Neural cell (in vitro differentiated cells): Measurements from ENCODE around the gene GUCY1A2. TPM values are rescaled to one million over a fixed set of nuclear protein-coding genes. Genes with fewer than 3 reads are reported as not detected.

ENCODE experiments used
- H2AFZ ChIP-seq: fragments of 200-600, 300-800 bp; sonication (generic), shearing (Covaris generic); 2 replicates; pipeline ENCODE4 v1.6.0; 2014; ENCODE audit warnings: low read depth, mild to moderate bottlenecking, antibody characterized with exemption, low read length, moderate library complexity
- H3F3A ChIP-seq: fragments of 200-600 bp; shearing (Covaris generic); 2 replicates; pipeline ENCODE4 v1.6.1; 2016; ENCODE audit warnings: mild to moderate bottlenecking, moderate library complexity, mixed read lengths, antibody characterized with exemption, low read length; ENCODE audit not compliant: insufficient read depth, poor library complexity, severe bottlenecking
- H3K27ac ChIP-seq: fragments of 200-600, 300-800 bp; sonication (generic), shearing (Covaris generic); 2 replicates; pipeline ENCODE4 v1.5.1; 2014; ENCODE audit warnings: mild to moderate bottlenecking, low read length, moderate library complexity
- H3K27me3 ChIP-seq: fragments of 300-800, 200-600 bp; sonication (generic), shearing (Covaris generic); 2 replicates; pipeline ENCODE4 v1.6.0; 2014; ENCODE audit warnings: mild to moderate bottlenecking, low read depth, low read length, moderate library complexity; ENCODE audit not compliant: insufficient read depth
- H3K36me3 ChIP-seq: fragments of 300-800, 200-600 bp; sonication (generic), shearing (Covaris generic); 2 replicates; pipeline ENCODE4 v1.5.1; 2014; ENCODE audit warnings: mild to moderate bottlenecking, antibody characterized with exemption, low read length, moderate library complexity; ENCODE audit not compliant: insufficient read depth
- H3K4me2 ChIP-seq: fragments of 300-800, 200-600 bp; sonication (generic), shearing (Covaris generic); 2 replicates; pipeline ENCODE4 v1.6.0; 2014; ENCODE audit warnings: mild to moderate bottlenecking, low read length
- H3K4me3 ChIP-seq: fragments of 300-800, 200-600 bp; sonication (generic), shearing (Covaris generic); 2 replicates; pipeline ENCODE4 v1.5.1; 2014; ENCODE audit warnings: mild to moderate bottlenecking, low read length, moderate library complexity
- H3K79me2 ChIP-seq: fragments of 200-600 bp; shearing (Covaris generic); replicated peaks from 2 replicates; pipeline ENCODE4 v1.6.0; 2014; ENCODE audit warnings: mild to moderate bottlenecking, low read length, moderate library complexity; ENCODE audit not compliant: insufficient read depth
- H3K9ac ChIP-seq: fragments of 300-800, 200-600 bp; sonication (generic), shearing (Covaris generic); 2 replicates; pipeline ENCODE4 v1.6.1; 2016; ENCODE audit warnings: mild to moderate bottlenecking, low read length, mixed read lengths
- H3K9me2 ChIP-seq: fragments of 200-600 bp; shearing (Covaris generic); 2 replicates; pipeline ENCODE4 v1.6.1; 2016; ENCODE audit warnings: mild to moderate bottlenecking, low read length, mixed read lengths; ENCODE audit not compliant: insufficient read depth
- H3K9me3 ChIP-seq: fragments of 200-600, 300-800 bp; sonication (generic), shearing (Covaris generic); 2 replicates; pipeline ENCODE4 v1.6.1; 2016; ENCODE audit warnings: mild to moderate bottlenecking, mixed run types, low read length, moderate library complexity, mixed read lengths
- H4K20me1 ChIP-seq: fragments of 200-600 bp; shearing (Covaris generic); 2 replicates; pipeline ENCODE4 v1.6.1; 2016; ENCODE audit warnings: mild to moderate bottlenecking, mixed run types; ENCODE audit not compliant: insufficient read depth
- CTCF ChIP-seq: fragments of 450-650 bp; IDR thresholded peaks from 2 replicates; pipeline ENCODE4 v1.5.1; 2014; ENCODE audit warnings: antibody characterized with exemption, mild to moderate bottlenecking, moderate library complexity; ENCODE audit not compliant: poor library complexity, severe bottlenecking
- EP300 ChIP-seq: fragments of 450-650 bp; conservative IDR thresholded peaks from 2 replicates; pipeline ENCODE4 v1.6.1; 2014; ENCODE audit warnings: antibody characterized with exemption, mild to moderate bottlenecking, moderate library complexity; ENCODE audit not compliant: poor library complexity, severe bottlenecking
- EZH2 ChIP-seq: fragments of 200-600, 300-800 bp; shearing (Covaris generic), sonication (generic); IDR thresholded peaks from 2 replicates; pipeline ENCODE4 v1.6.1; 2014; ENCODE audit warnings: antibody characterized with exemption, low read length, borderline replicate concordance, mild to moderate bottlenecking; ENCODE audit not compliant: insufficient read depth, poor library complexity, severe bottlenecking
- MXI1 ChIP-seq: fragments of 450-650 bp; conservative IDR thresholded peaks from 2 replicates; pipeline ENCODE4 v1.6.1; 2014; ENCODE audit warnings: antibody characterized with exemption, mild to moderate bottlenecking; ENCODE audit not compliant: poor library complexity, severe bottlenecking
- POLR2AphosphoS5 ChIP-seq: IDR thresholded peaks from 2 replicates; pipeline ENCODE4 v1.6.1; 2012
- RAD21 ChIP-seq: fragments of 450-650 bp; conservative IDR thresholded peaks from 2 replicates; pipeline ENCODE4 v1.6.1; 2014; ENCODE audit warnings: antibody characterized with exemption, mild to moderate bottlenecking, moderate library complexity
- REST ChIP-seq: IDR thresholded peaks from 2 replicates; pipeline ENCODE4 v1.6.1; 2012; ENCODE audit warnings: borderline replicate concordance
- SMC3 ChIP-seq: fragments of 450-650 bp; conservative IDR thresholded peaks from 2 replicates; pipeline ENCODE4 v1.6.1; 2014; ENCODE audit warnings: antibody characterized with exemption, mild to moderate bottlenecking, moderate library complexity; ENCODE audit not compliant: poor library complexity
- TAF1 ChIP-seq: IDR thresholded peaks from 2 replicates; pipeline ENCODE4 v1.6.1; 2012; ENCODE audit warnings: low read depth
- polyA plus RNA-seq: library from polyadenylated mRNA; depleted of rRNA; stranded (reverse); fragments of >200 nt; gene quantifications from 2 replicates; pipeline ENCODE4 v1.2.3, GENCODE V29; 2014

The GUCY1A2 gene
- polyA plus RNA-seq, 1 donor from 2014 or later, result 5.1 TPM

- no peaks in the 10 kb centered on the region for H3K79me2 ChIP-seq
- H3K9me3 ChIP-seq, result peaks cover 3% of the 10 kb centered on the region
- H3F3A ChIP-seq, result no peaks in the 10 kb centered on the region
- no peaks in the 10 kb centered on the region for H4K20me1 ChIP-seq
- H3K4me3 ChIP-seq, result no peak overlapping the region
- no peaks in the 10 kb centered on the region for H3K27me3 ChIP-seq
- no peaks in the 10 kb centered on the region for H3K36me3 ChIP-seq
- TF ChIP-seq CTCF, result no peak
- no peak for TF ChIP-seq EP300
- TF ChIP-seq EZH2, result no peak
- TF ChIP-seq MXI1, result no peak
- no peak for TF ChIP-seq REST
- TF ChIP-seq RAD21, result no peak
- TF ChIP-seq TAF1, result no peak
- no peak for TF ChIP-seq POLR2AphosphoS5
- TF ChIP-seq SMC3, result no peak
- no peak overlapping the region for H3K9ac ChIP-seq
- H3K4me2 ChIP-seq, result no peak overlapping the region
- no peaks in the 10 kb centered on the region for H3K9me2 ChIP-seq
- H2AFZ ChIP-seq, result no peak overlapping the region
- H3K27ac ChIP-seq, result no peak overlapping the region
Measured at GRCh38 chr11:106644824-106645223, 373.5 kb downstream of the GUCY1A2 start.

- H3K27ac ChIP-seq, result no peak overlapping the region
- H3K9ac ChIP-seq, result no peak overlapping the region
- H3K9me2 ChIP-seq, result no peaks in the 10 kb centered on the region
- TF ChIP-seq EP300, result no peak
- no peak for TF ChIP-seq REST
- TF ChIP-seq SMC3, result no peak
- no peak for TF ChIP-seq MXI1
- TF ChIP-seq POLR2AphosphoS5, result no peak
- no peak for TF ChIP-seq RAD21
- no peak for TF ChIP-seq EZH2
- no peak for TF ChIP-seq CTCF
- TF ChIP-seq TAF1, result no peak
- no peaks in the 10 kb centered on the region for H3K36me3 ChIP-seq
- H3K79me2 ChIP-seq, result no peaks in the 10 kb centered on the region
- peaks cover 3% of the 10 kb centered on the region for H3K9me3 ChIP-seq
- H3K4me3 ChIP-seq, result no peak overlapping the region
- H4K20me1 ChIP-seq, result no peaks in the 10 kb centered on the region
- no peak overlapping the region for H2AFZ ChIP-seq
- no peaks in the 10 kb centered on the region for H3K27me3 ChIP-seq
- H3F3A ChIP-seq, result no peaks in the 10 kb centered on the region
- H3K4me2 ChIP-seq, result no peak overlapping the region
Measured at GRCh38 chr11:106642331-106642730, 375.9 kb downstream of the GUCY1A2 start.
